HL-60 (cell line): ENCODE results near the gene CCDC154.

Experiments
- GABPA ChIP-seq: IDR thresholded peaks from 2 replicates; pipeline ENCODE4 v1.6.1; 2012; ENCODE audit warnings: low read depth
- POLR2AphosphoS5 ChIP-seq: IDR thresholded peaks from 2 replicates; pipeline ENCODE4 v1.6.1; 2012; ENCODE audit warnings: low read depth
- SPI1 ChIP-seq: IDR thresholded peaks from 2 replicates; pipeline ENCODE4 v1.6.1; 2012; ENCODE audit warnings: low read depth, mild to moderate bottlenecking, borderline replicate concordance
- TF ChIP-seq, protein P1 (sequence below): IDR thresholded peaks from one replicate; pipeline ENCODE4 v1.5.1; 2011; ENCODE audit warnings: low read length, control low read depth, inconsistent platforms; ENCODE audit not compliant: insufficient read depth
- TF ChIP-seq, protein P2 (sequence below): IDR thresholded peaks from 2 replicates; pipeline ENCODE4 v1.6.1; 2012; ENCODE audit warnings: low read depth; ENCODE audit not compliant: insufficient replicate concordance

DNA sequence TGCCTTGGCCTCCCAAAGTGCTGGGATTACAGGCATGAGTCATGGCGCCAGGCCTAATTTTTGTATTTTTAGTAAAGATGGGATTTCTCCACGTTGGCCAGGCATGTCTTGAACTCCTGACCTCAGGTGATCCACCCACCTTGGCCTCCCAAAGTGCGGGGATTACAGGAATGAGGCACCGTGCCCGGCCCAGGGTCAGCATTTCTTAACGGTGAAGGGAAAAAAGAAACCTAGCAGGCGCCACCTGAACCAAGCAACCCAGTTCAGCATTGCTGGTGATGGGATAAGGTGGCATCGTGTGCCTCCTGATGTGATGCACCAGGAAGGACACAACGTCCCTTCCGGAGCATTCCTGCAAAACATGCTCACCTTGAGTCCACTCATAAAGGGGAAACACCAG is 32.7 kb upstream of the CCDC154 start:
- TF ChIP-seq, protein P1, sequence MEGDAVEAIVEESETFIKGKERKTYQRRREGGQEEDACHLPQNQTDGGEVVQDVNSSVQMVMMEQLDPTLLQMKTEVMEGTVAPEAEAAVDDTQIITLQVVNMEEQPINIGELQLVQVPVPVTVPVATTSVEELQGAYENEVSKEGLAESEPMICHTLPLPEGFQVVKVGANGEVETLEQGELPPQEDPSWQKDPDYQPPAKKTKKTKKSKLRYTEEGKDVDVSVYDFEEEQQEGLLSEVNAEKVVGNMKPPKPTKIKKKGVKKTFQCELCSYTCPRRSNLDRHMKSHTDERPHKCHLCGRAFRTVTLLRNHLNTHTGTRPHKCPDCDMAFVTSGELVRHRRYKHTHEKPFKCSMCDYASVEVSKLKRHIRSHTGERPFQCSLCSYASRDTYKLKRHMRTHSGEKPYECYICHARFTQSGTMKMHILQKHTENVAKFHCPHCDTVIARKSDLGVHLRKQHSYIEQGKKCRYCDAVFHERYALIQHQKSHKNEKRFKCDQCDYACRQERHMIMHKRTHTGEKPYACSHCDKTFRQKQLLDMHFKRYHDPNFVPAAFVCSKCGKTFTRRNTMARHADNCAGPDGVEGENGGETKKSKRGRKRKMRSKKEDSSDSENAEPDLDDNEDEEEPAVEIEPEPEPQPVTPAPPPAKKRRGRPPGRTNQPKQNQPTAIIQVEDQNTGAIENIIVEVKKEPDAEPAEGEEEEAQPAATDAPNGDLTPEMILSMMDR: no peak
- TF ChIP-seq POLR2AphosphoS5 (no peak), SPI1 (no peak), GABPA (no peak)
- TF ChIP-seq, protein P2, sequence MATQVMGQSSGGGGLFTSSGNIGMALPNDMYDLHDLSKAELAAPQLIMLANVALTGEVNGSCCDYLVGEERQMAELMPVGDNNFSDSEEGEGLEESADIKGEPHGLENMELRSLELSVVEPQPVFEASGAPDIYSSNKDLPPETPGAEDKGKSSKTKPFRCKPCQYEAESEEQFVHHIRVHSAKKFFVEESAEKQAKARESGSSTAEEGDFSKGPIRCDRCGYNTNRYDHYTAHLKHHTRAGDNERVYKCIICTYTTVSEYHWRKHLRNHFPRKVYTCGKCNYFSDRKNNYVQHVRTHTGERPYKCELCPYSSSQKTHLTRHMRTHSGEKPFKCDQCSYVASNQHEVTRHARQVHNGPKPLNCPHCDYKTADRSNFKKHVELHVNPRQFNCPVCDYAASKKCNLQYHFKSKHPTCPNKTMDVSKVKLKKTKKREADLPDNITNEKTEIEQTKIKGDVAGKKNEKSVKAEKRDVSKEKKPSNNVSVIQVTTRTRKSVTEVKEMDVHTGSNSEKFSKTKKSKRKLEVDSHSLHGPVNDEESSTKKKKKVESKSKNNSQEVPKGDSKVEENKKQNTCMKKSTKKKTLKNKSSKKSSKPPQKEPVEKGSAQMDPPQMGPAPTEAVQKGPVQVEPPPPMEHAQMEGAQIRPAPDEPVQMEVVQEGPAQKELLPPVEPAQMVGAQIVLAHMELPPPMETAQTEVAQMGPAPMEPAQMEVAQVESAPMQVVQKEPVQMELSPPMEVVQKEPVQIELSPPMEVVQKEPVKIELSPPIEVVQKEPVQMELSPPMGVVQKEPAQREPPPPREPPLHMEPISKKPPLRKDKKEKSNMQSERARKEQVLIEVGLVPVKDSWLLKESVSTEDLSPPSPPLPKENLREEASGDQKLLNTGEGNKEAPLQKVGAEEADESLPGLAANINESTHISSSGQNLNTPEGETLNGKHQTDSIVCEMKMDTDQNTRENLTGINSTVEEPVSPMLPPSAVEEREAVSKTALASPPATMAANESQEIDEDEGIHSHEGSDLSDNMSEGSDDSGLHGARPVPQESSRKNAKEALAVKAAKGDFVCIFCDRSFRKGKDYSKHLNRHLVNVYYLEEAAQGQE: no peak
